CD4-positive, alpha-beta T cell treated with Interleukin-10 for 1 hour (primary cell): ENCODE measurements around the gene CCDC188.

Experiments
- DNase-seq: peaks from one replicate; pipeline ENCODE4 v3.0.0-alpha.2; 2020

The CCDC188 gene

DNA sequence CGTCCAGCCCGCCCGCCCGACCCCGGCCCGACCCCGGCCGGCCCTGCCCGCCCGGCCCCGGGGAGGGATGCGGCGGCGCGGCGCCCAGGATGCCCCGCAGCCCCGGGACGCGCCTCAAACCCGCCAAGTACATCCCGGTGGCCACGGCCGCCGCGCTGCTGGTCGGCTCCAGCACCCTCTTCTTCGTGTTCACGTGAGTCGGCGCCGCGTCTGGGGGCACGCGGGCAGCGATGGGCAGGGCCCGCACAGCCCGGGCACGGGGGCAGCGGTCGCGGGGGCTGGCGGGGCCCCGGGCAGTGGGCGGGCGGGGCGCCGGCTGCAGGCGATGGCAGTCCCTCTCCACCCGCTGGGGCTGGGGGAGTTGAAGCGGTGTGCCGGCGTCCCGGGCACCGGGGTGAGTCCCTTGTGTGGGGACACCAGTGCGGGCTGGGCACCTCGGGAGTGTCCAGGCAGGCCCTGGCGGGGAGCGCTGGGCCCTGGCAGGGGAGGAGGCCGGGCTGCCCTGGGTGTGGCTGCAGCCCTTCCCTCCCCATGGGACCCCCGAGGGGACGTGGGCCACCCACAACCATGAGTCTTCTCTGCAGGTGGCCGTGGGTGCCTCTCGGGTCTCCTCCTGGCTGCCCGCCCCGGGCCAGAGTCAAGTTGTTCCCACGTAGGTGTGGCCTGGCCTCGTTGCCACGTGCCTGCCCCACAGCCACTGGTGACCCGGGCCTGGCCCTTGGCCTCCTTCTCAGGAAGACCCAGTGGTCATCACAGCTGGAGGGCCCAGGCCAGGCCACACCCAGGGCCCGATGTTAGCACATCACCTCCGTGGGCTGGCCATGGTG, 18.8 kb downstream of the CCDC188 start:
- DNase-seq = peak; percentile 24

GRCh38 chr22:20131597-20131858, 19.3 kb downstream of the CCDC188 start, which contains the start of gene ZDHHC8:
Gene ZDHHC8 (plus strand): TSS chr22:20131804. CDS start chr22:20131948, 144 bp downstream.
- DNase-seq = peak; percentile 51

- DNase-seq = peak; percentile 83
Observed at GRCh38 chr22:20130731-20131596, 19.9 kb downstream of the CCDC188 start.

DNA sequence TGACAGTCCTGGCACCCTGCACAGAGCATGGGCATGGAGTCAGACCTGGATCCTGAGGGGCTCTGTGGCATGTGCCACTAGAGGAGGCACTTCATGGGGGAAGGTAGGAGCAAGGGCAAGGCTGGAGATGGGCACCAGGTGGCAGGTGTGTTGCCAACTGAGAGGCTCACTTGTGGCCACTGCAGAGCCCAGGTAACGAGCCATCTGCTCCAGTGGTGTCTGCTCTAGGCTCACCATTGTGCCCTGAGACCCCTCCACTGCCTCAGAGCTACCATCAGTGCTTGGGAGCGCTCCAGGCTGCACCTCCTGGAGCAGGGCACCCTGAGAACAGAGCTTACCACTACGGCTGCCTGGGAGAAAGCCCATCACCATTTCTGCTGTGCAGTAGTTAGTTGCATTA, 20.5 kb downstream of the CCDC188 start:
- DNase-seq = peak; percentile 29

GRCh38 chr22:20129747-20130014, 21.2 kb downstream of the CCDC188 start:
- DNase-seq = no peak

DNA sequence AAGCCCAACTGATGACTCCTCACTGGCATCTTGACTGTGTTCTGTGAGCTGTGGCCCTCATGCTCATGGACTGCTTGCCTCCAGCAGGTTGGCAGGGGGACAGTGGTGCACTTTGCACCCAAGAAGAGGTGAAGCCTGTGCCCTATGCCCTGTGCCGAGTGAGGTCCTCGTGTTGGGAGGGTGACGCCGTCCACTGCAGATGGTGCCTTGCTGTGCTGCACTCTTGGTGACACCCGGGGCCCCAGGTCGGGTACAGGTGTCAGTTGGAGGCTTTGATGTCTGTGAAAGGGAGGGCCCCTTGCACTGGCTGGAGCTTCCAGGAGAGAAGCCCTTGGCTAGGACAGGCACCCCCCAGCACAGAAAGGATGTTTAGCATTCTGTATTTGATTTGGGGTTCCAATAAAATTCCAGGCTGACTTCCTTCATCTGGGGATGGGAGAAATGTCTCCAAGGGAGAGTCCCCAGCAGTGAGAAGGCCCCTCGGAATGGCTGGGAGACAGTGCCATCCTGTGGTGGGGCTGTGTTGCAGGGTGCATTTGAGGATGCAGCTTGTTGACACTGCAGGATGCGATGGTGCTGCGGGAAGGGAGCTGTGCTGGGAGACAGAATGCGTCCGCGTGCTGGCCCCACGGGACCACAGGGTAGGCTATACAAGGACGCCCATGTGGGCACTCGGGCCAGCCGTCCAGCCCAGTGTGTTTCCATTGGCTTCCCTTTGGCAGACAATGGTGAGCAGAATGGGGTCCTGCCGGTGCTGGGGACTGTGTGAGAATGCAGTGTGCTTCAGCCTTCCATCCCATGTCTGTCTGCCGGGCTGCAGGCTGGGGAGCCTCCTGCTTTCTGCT, 21.7 kb downstream of the CCDC188 start:
- peak; percentile 66 for DNase-seq

DNA sequence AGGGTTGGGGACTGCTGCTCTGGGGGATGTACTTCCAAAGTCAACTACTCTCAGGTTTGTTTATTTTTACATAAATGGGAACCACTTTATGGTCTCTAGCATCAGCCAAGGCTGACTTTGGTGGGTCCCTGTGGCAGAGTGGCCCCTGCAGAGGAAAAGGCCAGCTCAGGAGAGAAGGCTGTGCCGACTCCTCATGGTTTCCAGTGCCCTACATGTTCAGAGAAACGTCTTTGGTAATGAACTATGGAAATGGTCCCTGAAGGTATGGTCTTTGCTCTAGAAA, 22.3 kb downstream of the CCDC188 start:
- DNase-seq = no peak

DNA sequence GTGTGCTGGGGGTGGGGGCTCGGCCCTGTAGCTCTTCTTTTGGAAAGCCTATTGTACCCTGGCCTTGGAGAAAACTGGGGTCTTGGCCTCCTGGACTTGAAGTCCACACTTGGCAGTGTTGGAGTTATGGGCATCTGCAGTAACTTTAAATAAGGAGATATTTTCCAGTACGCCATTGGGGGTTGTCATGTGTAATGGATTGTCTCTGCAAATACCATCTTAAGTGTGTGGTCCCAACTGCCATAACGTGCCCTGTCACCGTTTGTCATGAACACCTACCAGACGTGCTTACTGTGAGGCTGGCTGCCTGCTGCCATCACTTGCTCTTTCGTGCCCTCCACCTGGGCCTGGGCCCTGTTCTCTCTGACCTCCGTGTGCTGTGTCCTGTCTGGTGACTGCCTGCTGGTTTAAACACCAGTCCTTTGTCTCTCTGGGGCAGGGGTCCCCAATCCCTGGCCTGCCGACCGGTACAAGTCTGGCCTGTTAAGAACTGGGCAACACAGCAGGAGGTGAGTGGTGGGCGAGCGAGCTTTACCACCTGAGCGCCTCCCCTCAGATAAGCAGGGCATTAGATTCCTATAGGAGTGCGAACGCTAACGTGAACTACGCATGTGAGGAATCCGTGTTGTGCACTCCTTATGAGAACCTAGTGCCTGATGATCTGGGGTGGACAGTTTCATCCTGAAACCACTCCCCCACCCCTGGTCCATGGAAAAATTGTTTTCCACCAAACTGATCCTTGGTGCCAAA, 22.8 kb downstream of the CCDC188 start:
- DNase-seq = no peak

GRCh38 chr22:20127318-20127868, 23.5 kb downstream of the CCDC188 start:
- no peak for DNase-seq

DNA sequence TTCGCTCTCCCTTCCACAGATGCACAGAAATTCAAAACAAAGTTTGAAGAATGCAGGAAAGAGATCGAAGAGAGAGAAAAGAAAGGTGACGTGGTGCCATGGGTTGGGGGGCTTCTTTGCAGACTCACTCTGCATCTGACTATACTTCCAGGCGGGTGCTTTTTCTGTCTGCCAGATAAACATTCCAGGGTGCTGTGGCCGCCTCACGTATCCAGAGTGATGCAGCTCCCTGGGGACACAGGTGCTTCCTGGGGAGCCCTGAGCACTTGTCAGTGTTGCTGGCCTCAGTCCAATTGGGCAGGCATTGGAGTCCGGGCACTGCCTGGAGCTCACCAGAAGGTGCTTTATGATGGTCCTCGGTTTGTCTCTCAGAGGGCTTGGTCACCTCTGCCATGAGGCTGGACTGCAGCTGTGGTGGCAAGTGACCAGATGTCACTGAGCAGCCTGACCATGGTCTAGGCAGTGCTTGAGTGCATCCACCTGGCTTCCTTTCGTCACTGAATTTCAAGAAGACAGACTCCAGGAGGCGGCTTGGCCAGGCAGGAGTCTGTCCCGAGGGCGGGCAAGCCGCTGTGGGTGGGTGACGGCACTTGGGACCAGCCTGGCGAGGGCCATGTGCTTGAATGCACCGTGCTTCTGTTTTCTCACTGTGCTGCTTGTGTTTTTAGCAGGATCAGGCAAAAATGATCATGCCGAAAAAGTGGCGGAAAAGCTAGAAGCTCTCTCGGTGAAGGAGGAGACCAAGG, 24.4 kb downstream of the CCDC188 start:
- DNase-seq = no peak

DNA sequence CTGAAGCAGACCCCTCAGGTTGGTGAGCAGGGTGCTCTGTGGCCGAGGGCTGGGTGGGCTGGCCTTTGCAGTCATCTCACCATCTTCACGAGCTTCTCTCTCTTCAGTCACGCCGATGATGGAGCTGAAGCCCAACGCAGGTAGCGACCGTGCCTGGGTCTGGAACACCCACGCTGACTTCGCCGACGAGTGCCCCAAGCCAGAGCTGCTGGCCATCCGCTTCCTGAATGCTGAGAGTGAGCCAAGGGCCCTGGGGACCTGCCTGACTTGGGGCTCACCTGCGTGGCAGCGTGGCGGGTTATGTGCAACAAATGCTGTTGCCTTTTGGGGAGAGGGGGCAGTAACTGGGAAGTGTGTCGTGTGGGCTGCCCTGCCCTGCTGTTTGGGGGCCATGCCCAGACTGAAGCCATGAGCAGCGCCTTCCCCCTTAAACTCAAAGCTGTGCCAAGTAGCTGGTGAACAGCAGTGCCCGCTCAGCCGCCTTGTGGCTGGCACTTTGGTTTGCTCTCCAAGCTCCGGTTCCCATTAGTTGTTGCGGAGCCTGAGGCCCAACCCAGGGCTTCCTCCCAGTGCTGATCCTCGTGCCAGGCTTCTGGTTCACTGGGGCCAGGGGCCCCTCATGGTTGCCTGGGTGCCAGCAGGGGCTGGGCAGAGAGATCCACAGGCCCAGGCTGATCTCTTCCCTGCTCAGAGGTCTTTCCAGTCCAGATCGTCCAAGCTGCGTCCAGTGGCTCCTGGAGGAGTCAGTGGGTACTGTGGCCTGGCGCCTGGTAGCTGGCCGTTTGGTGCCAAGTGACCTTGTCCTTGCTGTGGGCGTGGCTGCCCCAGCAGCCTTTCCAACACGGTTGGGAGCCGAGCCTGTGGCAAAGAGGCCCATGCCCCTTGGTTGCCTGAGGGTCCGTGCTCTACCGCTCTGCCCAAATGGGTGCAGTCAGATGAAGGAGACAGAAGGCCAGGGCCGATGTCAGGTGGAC, 25.4 kb downstream of the CCDC188 start:
- DNase-seq = no peak

DNA sequence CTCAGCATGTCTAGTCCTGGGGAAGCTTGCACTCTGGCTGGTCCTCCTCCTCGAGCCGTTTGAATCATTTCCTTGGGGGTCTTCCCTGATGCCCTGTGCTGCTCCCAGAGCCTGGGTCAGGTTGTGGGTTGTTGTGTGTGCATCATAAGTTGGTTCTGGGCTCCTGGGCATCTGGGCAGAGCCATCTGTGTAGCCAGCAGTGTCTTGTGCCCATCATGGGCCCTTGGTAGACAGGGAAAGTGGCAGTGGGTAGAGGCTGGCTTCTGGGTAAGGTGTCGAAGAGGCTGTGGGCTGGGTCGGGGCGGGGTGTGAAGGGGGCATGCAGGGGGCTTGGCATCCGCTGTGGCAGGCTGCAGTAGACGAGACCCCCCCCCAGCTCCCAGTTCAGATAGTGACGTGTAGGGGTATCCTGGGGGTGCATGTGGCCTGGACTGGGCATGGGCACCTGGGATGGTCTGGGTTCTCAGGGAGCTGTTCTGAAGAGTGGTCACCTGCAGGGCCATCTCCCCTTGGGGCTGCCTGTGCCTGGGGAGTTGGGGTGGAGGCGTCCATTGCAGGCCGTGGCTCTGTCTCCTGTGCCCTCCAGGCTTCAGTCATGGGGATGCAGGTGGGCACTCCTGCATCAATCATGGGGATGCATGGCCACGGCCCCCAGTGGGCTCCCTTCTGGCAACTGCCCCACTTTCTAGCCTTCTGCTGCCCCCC, 26.6 kb downstream of the CCDC188 start:
- no peak for DNase-seq

DNA sequence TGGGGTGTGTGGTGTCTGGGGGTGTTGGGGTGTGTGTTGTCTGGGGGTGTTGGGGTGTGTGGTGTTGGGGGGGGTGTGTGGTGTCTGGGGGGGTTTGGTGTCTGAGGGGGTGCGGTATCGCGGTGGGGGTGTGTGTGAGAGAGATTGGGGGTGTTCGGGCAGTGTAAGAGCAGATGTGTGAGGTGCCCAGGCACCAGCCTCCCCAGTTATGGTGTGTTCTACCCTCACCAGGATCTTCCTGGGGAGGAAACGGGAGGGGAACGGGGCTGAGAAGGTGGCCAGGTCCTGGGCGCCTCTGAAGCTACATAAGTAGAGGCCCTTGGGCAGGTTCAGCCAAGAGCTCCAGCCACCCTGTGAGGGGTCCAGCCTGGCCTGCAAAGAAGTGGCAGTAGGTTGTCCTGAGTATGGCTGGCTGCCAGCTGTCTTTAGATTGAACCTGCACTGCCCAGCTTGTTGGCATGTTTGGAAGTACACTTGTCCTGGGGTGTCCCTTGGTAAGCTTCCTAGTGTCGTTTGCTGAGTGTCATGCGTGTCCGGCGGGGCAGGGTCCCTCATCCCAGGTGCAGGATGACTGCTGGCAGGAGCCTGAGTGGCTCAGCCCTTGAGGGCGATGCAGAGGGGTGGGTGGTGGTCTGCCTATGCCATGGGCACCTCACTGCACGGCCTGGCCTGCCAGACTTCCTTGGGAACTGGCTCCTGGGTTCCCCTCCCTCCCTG, 27.3 kb downstream of the CCDC188 start:
- DNase-seq = no peak

DNA sequence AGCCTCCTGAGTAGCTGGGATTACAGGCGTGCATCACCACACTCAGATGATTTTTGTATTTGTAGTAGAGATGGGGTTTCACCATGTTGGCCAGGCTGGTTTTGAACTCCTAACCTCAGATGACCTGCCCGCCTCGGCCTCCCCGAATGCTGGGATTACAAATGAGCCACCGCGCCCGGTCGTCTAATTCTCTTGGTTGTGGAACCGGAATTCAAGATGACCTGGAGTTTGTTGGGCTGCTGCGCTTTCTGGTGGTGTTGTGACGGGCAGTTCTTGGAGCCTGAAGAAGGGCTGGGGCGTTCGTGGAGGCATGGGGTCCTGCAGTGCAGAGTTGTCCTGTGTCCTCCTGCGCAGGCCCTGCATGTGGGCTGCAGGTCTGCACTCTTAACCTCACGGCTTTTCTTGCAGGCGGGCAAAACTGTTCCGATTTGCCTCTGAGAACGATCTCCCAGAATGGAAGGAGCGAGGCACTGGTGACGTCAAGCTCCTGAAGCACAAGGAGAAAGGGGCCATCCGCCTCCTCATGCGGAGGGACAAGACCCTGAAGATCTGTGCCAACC, 28.9 kb downstream of the CCDC188 start:
- DNase-seq = no peak

- DNase-seq = no peak
Observed at GRCh38 chr22:20118300-20119020, 32.4 kb downstream of the CCDC188 start.

DNA sequence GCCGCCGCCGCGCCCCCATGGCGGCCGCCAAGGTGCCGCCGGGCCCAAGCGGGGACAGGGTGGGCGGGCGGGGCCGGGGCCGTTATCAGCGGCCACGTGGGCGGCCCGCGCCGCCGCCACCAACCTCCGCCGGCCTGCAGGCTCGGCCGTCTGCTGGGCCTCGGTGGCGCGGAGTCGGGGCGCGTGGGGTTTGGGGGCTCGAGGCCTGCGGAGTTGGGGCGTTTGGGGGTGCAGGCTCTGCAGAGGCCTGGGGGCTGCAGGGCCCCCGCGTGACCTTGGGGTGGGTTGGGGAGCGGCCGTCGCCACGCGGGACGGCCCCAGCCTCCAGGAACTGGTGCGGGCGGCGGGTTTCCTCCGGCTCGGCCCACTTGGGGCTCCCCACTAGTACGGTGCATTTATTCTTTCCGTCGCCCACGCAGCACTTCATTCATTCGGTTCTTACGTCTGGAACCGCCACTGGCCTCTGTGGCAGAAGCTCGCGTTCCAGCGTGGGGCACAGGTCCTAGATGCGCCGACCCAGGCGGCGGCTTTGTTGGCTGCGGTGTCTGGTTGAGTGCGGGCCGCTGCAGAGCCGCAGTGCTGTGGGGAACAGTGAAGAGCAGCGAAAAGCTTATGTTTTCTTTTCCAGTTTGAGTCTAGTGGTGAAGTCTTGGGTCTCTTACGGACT, 33.1 kb downstream of the CCDC188 start:
- DNase-seq = peak; percentile 58

DNA sequence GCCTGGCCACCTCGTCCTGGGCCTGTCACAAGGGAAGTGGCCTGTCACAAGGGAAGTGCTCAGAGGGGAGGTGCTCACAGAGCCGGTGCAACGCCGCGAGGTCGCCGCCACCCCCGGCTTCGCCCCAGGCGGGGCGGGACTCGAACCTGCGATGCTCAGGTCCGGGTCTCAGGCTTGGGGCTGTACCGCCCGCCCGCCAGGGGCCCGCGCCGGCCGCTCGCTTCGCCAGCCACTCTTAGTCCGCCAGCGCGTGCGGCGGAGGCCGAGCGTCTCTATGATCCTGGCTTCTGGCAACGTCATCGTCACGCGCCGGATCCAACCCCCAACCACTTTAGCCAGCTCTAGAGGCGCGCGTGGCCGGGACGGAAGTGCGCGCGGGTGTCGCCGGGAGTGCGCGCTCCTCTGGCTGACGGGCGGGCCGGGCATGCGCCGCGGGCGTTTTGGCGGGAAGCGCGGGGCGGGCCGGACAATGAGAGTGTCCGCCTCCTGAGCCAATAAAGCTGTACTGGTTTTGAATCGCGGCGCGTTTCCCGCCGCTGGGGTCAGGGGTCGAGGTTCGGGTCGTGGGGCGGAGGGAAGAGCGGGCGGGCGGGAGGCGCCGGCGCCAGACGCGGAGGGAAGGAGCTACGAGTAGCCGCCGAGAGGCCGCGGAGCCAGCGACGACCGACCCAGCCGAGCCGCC, 33.8 kb downstream of the CCDC188 start, which contains the start of gene TRMT2A:
Gene TRMT2A (minus strand): TSS at position 276 of the 682 bp plus-strand sequence. CDS start 320 bp downstream, outside the sequence.
- peak; percentile 98 for DNase-seq
